HCT116 (cell line): ENCODE results near the gene RHBDD1. TPM values are rescaled to one million over a fixed set of nuclear protein-coding genes. Genes with fewer than 3 reads are reported as not detected.

ENCODE experiments used
- ATAC-seq: fragments of 200-7000 bp; cut with Tn5 transposase; 2 replicates; pipeline ENCODE4 v1.9.1; 2020; ENCODE audit warnings: mild to moderate bottlenecking, moderate library complexity
- BruUV-seq: library from RNA; stranded (reverse); fragments of 400-500 nt; replicated peaks from 2 replicates; lab custom pipeline; 2021; lab: Mats Ljungman, UMichigan
- CTCF ChIA-PET: fragments of 300-600 bp; sonication (Branson Sonifier 250); formaldehyde crosslinking; loops from one replicate; lab custom pipeline; 2021; ENCODE audit warnings: antibody characterized with exemption; lab: Charles Lee
- POLR2A ChIA-PET: fragments of 300-600, 350-600 bp; sonication (Branson Sonifier 250); formaldehyde crosslinking; loops from one replicate; lab custom pipeline; 2021; ENCODE audit warnings: antibody characterized with exemption; lab: Charles Lee
- RAD21 ChIA-PET, 2 experiments: fragments of 300-600 bp; sonication (Branson Sonifier 250); formaldehyde crosslinking; loops; one replicate each; lab custom pipeline; 2023; ENCODE audit warnings: low total read pairs in 2 of 2; ENCODE audit not compliant: uncharacterized antibody in 2 of 2, unreplicated experiment in 2 of 2, low non-redundant PET in 1 of 2; lab: Charles Lee
- DNase-seq: peaks from one replicate; pipeline ENCODE4 v3.0.0-alpha.2; 2010; ENCODE audit warnings: low read depth, low spot score
- H2AFZ ChIP-seq: fragments of 200-600 bp; shearing (Covaris generic), sonication (generic); 2 replicates; pipeline ENCODE4 v1.6.1; 2017; ENCODE audit warnings: low read depth, mixed run types, mixed read lengths, antibody characterized with exemption, low read length; ENCODE audit not compliant: poor library complexity, severe bottlenecking
- H3K27ac ChIP-seq: 2 replicates; pipeline ENCODE4 v1.5.1; 2012; ENCODE audit warnings: low read depth, low read length
- H3K27me3 ChIP-seq: fragments of 200-600 bp; sonication (generic); 2 replicates; pipeline ENCODE4 v1.6.1; 2016; ENCODE audit warnings: mixed run types, low read length, mixed read lengths; ENCODE audit not compliant: insufficient read depth
- H3K36me3 ChIP-seq, 2 experiments: fragments of 200-500 bp in 1 of 2; fragments of 200-600 bp in 1 of 2; sonication (Bioruptor generic) in 1 of 2; sonication (generic) in 1 of 2; 2 replicates each; pipeline versions ENCODE4 v1.5.1 to v1.6.1; 2014 to 2016; ENCODE audit warnings: low read length in 2 of 2, inconsistent platforms in 1 of 2, mixed read lengths in 1 of 2, mixed run types in 1 of 2; ENCODE audit not compliant: insufficient read depth in 2 of 2, control insufficient read depth in 1 of 2
- H3K4me1 ChIP-seq, 2 experiments: fragments of 200-600 bp in 1 of 2; sonication (generic) in 1 of 2; 2 replicates each; pipeline versions ENCODE4 v1.5.1 to v1.6.1; 2012 to 2017; ENCODE audit warnings: low read length in 2 of 2, inconsistent platforms in 1 of 2, mild to moderate bottlenecking in 1 of 2, mixed read lengths in 1 of 2, mixed run types in 1 of 2, moderate library complexity in 1 of 2; ENCODE audit not compliant: insufficient read depth in 2 of 2, control insufficient read depth in 1 of 2
- H3K4me2 ChIP-seq: fragments of 200-600 bp; sonication (generic); 2 replicates; pipeline ENCODE4 v1.6.1; 2017; ENCODE audit warnings: mixed run types, low read length, mixed read lengths
- H3K4me3 ChIP-seq, 2 experiments: fragments of 200-600 bp in 1 of 2; sonication (generic) in 1 of 2; replicated peaks in 1 of 2; 2 replicates each; pipeline ENCODE4 v1.5.1; 2011 to 2016; ENCODE audit warnings: low read length in 2 of 2, control low read depth in 1 of 2, low read depth in 1 of 2, mild to moderate bottlenecking in 1 of 2, mixed read lengths in 1 of 2, mixed run types in 1 of 2
- H3K79me2 ChIP-seq: fragments of 200-600 bp; sonication (generic); 2 replicates; pipeline ENCODE4 v1.6.1; 2017; ENCODE audit warnings: mild to moderate bottlenecking, mixed run types, low read length, moderate library complexity, mixed read lengths; ENCODE audit not compliant: insufficient read depth
- H3K9ac ChIP-seq: fragments of 200-600 bp; sonication (generic); 2 replicates; pipeline ENCODE4 v1.6.1; 2016; ENCODE audit warnings: low read length, mixed read lengths
- H3K9me2 ChIP-seq: fragments of 200-600 bp; sonication (generic), shearing (Covaris generic); 2 replicates; pipeline ENCODE4 v1.6.1; 2017; ENCODE audit warnings: mixed run types, mild to moderate bottlenecking, moderate library complexity; ENCODE audit not compliant: insufficient read depth
- H3K9me3 ChIP-seq, 2 experiments: fragments of 200-500 bp in 1 of 2; fragments of 200-600 bp in 1 of 2; sonication (Bioruptor generic) in 1 of 2; sonication (generic) in 1 of 2; 2 replicates each; pipeline ENCODE4 v1.6.1; 2014 to 2017; ENCODE audit warnings: low read length in 2 of 2, mixed read lengths in 2 of 2, inconsistent platforms in 1 of 2, low read depth in 1 of 2, mild to moderate bottlenecking in 1 of 2, mixed run types in 1 of 2, moderate library complexity in 1 of 2; ENCODE audit not compliant: control insufficient read depth in 1 of 2, insufficient read depth in 1 of 2
- H4K20me1 ChIP-seq: fragments of 200-600 bp; sonication (generic), shearing (Covaris generic); 2 replicates; pipeline ENCODE4 v1.6.1; 2017; ENCODE audit warnings: mixed run types, mild to moderate bottlenecking, moderate library complexity; ENCODE audit not compliant: insufficient read depth
- CBX3 ChIP-seq: IDR thresholded peaks from 2 replicates; pipeline ENCODE4 v1.6.1; 2012; ENCODE audit warnings: low read depth
- EGR1 ChIP-seq: IDR thresholded peaks from 2 replicates; pipeline ENCODE4 v1.6.1; 2012; ENCODE audit warnings: low read depth
- ELF1 ChIP-seq: IDR thresholded peaks from 2 replicates; pipeline ENCODE4 v1.6.1; 2012; ENCODE audit warnings: low read depth, borderline replicate concordance
- EZH2 ChIP-seq: fragments of 200-600 bp; sonication (generic); IDR thresholded peaks from 2 replicates; pipeline ENCODE4 v1.6.1; 2017; ENCODE audit warnings: antibody characterized with exemption, mixed run types
- FOSL1 ChIP-seq: IDR thresholded peaks from 2 replicates; pipeline ENCODE4 v1.6.1; 2012; ENCODE audit warnings: low read depth
- JUND ChIP-seq: IDR thresholded peaks from 2 replicates; pipeline ENCODE4 v1.6.1; 2012
- POLR2A ChIP-seq: IDR thresholded peaks from 2 replicates; pipeline ENCODE4 v1.7.0; 2011; ENCODE audit warnings: borderline replicate concordance; ENCODE audit not compliant: insufficient read depth, insufficient read length; ENCODE audit errors: extremely low read depth
- POLR2AphosphoS5 ChIP-seq: IDR thresholded peaks from 2 replicates; pipeline ENCODE4 v1.6.1; 2011; ENCODE audit warnings: mild to moderate bottlenecking, low read depth, low read length, moderate library complexity
- RAD21 ChIP-seq: IDR thresholded peaks from 2 replicates; pipeline ENCODE4 v1.6.1; 2012; ENCODE audit warnings: low read depth, mild to moderate bottlenecking
- SIN3A ChIP-seq: IDR thresholded peaks from 2 replicates; pipeline ENCODE4 v1.6.1; 2012; ENCODE audit warnings: low read depth
- SP1 ChIP-seq: IDR thresholded peaks from 2 replicates; pipeline ENCODE4 v1.6.1; 2012; ENCODE audit warnings: low read depth
- SRF ChIP-seq: IDR thresholded peaks from 2 replicates; pipeline ENCODE4 v1.6.1; 2012; ENCODE audit warnings: low read depth
- TCF7L2 ChIP-seq: IDR thresholded peaks from 2 replicates; pipeline ENCODE4 v1.7.0; 2011; ENCODE audit warnings: borderline replicate concordance, inconsistent platforms; ENCODE audit not compliant: insufficient read depth, insufficient read length; ENCODE audit errors: extremely low read depth
- YY1 ChIP-seq: IDR thresholded peaks from 2 replicates; pipeline ENCODE4 v1.6.1; 2011; ENCODE audit warnings: low read length, low read depth, moderate library complexity, mild to moderate bottlenecking; ENCODE audit not compliant: insufficient replicate concordance; ENCODE audit errors: extremely low read depth
- ZFX ChIP-seq: fragments of 450-650 bp; IDR thresholded peaks from 2 replicates; pipeline ENCODE4 v1.6.1; 2017
- intact Hi-C: fragments of 100-400 bp; cut with micrococcal nuclease; formaldehyde crosslinking; loops from 2 replicates; pipeline ENCODE4 v1.10.0; 2022
- total RNA-seq: library from RNA; stranded (reverse); gene quantifications from one replicate; pipeline ENCODE4 v1.2.1, GENCODE V29; 2021; ENCODE audit not compliant: unreplicated experiment
- TF ChIP-seq, protein P1 (sequence below): IDR thresholded peaks from 2 replicates; pipeline ENCODE4 v1.6.1; 2011; ENCODE audit warnings: mild to moderate bottlenecking, low read length, moderate library complexity; ENCODE audit not compliant: insufficient replicate concordance; ENCODE audit errors: extremely low read depth
- TF ChIP-seq, protein P2 (sequence below): IDR thresholded peaks from 2 replicates; pipeline ENCODE4 v1.6.1; 2012
- TF ChIP-seq, protein P3 (sequence below): IDR thresholded peaks from 2 replicates; pipeline ENCODE4 v1.6.1; 2012
- TF ChIP-seq, protein P4 (sequence below), 3 experiments: fragments of 200-600 bp in 1 of 3; sonication (generic) in 1 of 3; IDR thresholded peaks in 2 of 3; conservative IDR thresholded peaks in 1 of 3; 2 replicates each; pipeline ENCODE4 v1.5.1; 2012 to 2017; ENCODE audit warnings: low read depth in 2 of 3, low read length in 2 of 3, antibody characterized with exemption in 1 of 3, borderline replicate concordance in 1 of 3, control low read depth in 1 of 3, mild to moderate bottlenecking in 1 of 3, mixed read lengths in 1 of 3, mixed run types in 1 of 3, moderate library complexity in 1 of 3; ENCODE audit not compliant: insufficient read depth in 1 of 3

RHBDD1 gene
- total RNA-seq, 1 experiment from 2014 or later, result 73.8 TPM

DNA sequence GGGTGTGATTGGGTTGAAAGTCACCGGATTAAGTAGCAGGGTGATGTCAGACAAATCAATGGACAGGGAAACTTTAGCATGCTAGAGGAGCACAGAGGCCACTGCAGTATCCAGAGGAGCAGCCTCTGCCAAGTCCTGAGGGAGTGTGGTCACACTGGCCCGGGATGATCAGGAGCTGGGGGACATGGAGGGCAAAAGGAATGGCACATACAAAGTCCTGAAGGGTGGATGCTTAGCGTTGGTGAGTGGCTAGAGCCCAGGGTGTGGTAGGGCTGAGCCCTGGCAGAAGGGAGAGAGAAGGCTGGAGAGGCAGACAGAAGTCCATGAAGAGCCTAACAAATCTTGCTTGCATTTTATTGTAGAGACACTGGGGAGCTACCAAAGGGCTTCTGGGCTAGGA, 58.9 kb downstream of the RHBDD1 start:
- no peak for ATAC-seq
- no peaks in the 10 kb centered on the region for H3K4me1 ChIP-seq
- no peak overlapping the region for H2AFZ ChIP-seq
- no peaks in the 10 kb centered on the region for H3K9me2 ChIP-seq
- H4K20me1 ChIP-seq, result no peaks in the 10 kb centered on the region
- intact Hi-C loops, result no loop called here
- H3K27ac ChIP-seq, result no peak overlapping the region
- POLR2A ChIA-PET, result no interaction called here
- RAD21 ChIA-PET, result no interaction called here
- CTCF ChIA-PET, result no interaction called here
- H3K9ac ChIP-seq, result no peak overlapping the region
- no peak overlapping the region for H3K4me3 ChIP-seq
- H3K36me3 ChIP-seq, result peaks cover 0 to 12% of the 10 kb centered on the region in 2 experiments; a peak in 1 of 4 replicates
- no TSS peak for BruUV-seq
- no peaks in the 10 kb centered on the region for H3K79me2 ChIP-seq
- TF ChIP-seq YY1 (no peak), SRF (no peak), ELF1 (no peak), TCF7L2 (no peak), EGR1 (no peak), SP1 (no peak), EZH2 (no peak), CBX3 (no peak), RAD21 (no peak), SIN3A (no peak), POLR2A (no peak), POLR2AphosphoS5 (no peak), ZFX (no peak), JUND (no peak), FOSL1 (no peak)
- TF ChIP-seq, protein P1, sequence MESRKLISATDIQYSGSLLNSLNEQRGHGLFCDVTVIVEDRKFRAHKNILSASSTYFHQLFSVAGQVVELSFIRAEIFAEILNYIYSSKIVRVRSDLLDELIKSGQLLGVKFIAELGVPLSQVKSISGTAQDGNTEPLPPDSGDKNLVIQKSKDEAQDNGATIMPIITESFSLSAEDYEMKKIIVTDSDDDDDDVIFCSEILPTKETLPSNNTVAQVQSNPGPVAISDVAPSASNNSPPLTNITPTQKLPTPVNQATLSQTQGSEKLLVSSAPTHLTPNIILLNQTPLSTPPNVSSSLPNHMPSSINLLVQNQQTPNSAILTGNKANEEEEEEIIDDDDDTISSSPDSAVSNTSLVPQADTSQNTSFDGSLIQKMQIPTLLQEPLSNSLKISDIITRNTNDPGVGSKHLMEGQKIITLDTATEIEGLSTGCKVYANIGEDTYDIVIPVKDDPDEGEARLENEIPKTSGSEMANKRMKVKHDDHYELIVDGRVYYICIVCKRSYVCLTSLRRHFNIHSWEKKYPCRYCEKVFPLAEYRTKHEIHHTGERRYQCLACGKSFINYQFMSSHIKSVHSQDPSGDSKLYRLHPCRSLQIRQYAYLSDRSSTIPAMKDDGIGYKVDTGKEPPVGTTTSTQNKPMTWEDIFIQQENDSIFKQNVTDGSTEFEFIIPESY, result no peak
- TF ChIP-seq, protein P2, sequence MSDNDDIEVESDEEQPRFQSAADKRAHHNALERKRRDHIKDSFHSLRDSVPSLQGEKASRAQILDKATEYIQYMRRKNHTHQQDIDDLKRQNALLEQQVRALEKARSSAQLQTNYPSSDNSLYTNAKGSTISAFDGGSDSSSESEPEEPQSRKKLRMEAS, result no peak
- TF ChIP-seq, protein P3, sequence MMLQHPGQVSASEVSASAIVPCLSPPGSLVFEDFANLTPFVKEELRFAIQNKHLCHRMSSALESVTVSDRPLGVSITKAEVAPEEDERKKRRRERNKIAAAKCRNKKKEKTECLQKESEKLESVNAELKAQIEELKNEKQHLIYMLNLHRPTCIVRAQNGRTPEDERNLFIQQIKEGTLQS, result no peak
- TF ChIP-seq, protein P4, sequence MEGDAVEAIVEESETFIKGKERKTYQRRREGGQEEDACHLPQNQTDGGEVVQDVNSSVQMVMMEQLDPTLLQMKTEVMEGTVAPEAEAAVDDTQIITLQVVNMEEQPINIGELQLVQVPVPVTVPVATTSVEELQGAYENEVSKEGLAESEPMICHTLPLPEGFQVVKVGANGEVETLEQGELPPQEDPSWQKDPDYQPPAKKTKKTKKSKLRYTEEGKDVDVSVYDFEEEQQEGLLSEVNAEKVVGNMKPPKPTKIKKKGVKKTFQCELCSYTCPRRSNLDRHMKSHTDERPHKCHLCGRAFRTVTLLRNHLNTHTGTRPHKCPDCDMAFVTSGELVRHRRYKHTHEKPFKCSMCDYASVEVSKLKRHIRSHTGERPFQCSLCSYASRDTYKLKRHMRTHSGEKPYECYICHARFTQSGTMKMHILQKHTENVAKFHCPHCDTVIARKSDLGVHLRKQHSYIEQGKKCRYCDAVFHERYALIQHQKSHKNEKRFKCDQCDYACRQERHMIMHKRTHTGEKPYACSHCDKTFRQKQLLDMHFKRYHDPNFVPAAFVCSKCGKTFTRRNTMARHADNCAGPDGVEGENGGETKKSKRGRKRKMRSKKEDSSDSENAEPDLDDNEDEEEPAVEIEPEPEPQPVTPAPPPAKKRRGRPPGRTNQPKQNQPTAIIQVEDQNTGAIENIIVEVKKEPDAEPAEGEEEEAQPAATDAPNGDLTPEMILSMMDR (IDR thresholded peaks at IDR 0.05 in 2 of 3, conservative IDR thresholded peaks at IDR 0.05 in 1 of 3; ENCODE audit: borderline replicate concordance in 1 of 3, insufficient read depth in 1 of 3, low read depth in 2 of 3, low read length in 2 of 3), result no peak
- TF ChIP-seq, all 23 proteins: peak for 0
- DNase-seq, result no peak
- no peaks in the 10 kb centered on the region for H3K9me3 ChIP-seq
- no peak overlapping the region for H3K4me2 ChIP-seq
- H3K27me3 ChIP-seq, result no peaks in the 10 kb centered on the region
